GM21526 (cell line): ENCODE data around the gene PAX7.
"Not testable (repeated sequence)": the region's sequence is repeated elsewhere in the genome, so short reads cannot be mapped to it uniquely, and the experiment has no call there.

Experiments used
- ATAC-seq: cut with Tn5 transposase; IDR thresholded peaks from one replicate; pipeline ENCODE4 v1.9.1; 2021; ENCODE audit warnings: moderate library complexity; ENCODE audit not compliant: unreplicated experiment, low FRiP score

The PAX7 gene

GRCh38 chr1:18748435-18748834 is 117.8 kb downstream of the PAX7 start:
- no peak for ATAC-seq

GRCh38 chr1:18749569-18749968 is 118.9 kb downstream of the PAX7 start:
- ATAC-seq: no peak

- ATAC-seq: no peak
Observed at GRCh38 chr1:18750600-18750999, 120.0 kb downstream of the PAX7 start.

GRCh38 chr1:18751425-18751824 is 120.8 kb downstream of the PAX7 start:
- no peak for ATAC-seq

- ATAC-seq: no peak
Observed at GRCh38 chr1:18752409-18752808, 121.8 kb downstream of the PAX7 start.

GRCh38 chr1:18760156-18760555 is 129.5 kb downstream of the PAX7 start:
- no peak for ATAC-seq

GRCh38 chr1:18761948-18762840 is 131.5 kb downstream of the PAX7 start:
- ATAC-seq: no peak

GRCh38 chr1:18764362-18764761 is 133.7 kb downstream of the PAX7 start:
- ATAC-seq: no peak

- no peak for ATAC-seq
Observed at GRCh38 chr1:18765725-18766124, 135.1 kb downstream of the PAX7 start.

GRCh38 chr1:18766328-18766727 is 135.7 kb downstream of the PAX7 start:
- no peak for ATAC-seq

GRCh38 chr1:18767576-18767975 is 136.9 kb downstream of the PAX7 start:
- ATAC-seq: not testable (repeated sequence)

- no peak for ATAC-seq
Observed at GRCh38 chr1:18768086-18768485, 137.4 kb downstream of the PAX7 start.

- ATAC-seq: no peak
Observed at GRCh38 chr1:18769140-18769539, 138.5 kb downstream of the PAX7 start.

- no peak for ATAC-seq
Observed at GRCh38 chr1:18770799-18771198, 140.2 kb downstream of the PAX7 start.

- ATAC-seq: no peak
Observed at GRCh38 chr1:18773753-18774152, 143.1 kb downstream of the PAX7 start.

- ATAC-seq: no peak
Observed at GRCh38 chr1:18775341-18775740, 144.7 kb downstream of the PAX7 start.

- ATAC-seq: no peak
Observed at GRCh38 chr1:18776777-18777176, 146.1 kb downstream of the PAX7 start.

- no peak for ATAC-seq
Observed at GRCh38 chr1:18778437-18778836, 147.8 kb downstream of the PAX7 start.

- ATAC-seq: no peak
Observed at GRCh38 chr1:18781031-18781430, 150.4 kb downstream of the PAX7 start.

- no peak for ATAC-seq
Observed at GRCh38 chr1:18783705-18784481, 153.2 kb downstream of the PAX7 start.

- ATAC-seq: no peak
Observed at GRCh38 chr1:18784482-18784831, 153.8 kb downstream of the PAX7 start.

- no peak for ATAC-seq
Observed at GRCh38 chr1:18786149-18786548, 155.5 kb downstream of the PAX7 start.
